ENCODE data around the gene TMEM82. TPM values are rescaled to one million over a fixed set of nuclear protein-coding genes. Genes with fewer than 3 reads are reported as not detected.

TMEM82 gene
- total RNA-seq, 1 experiment from 2014 or later: not detected

GRCh38 chr1:15770313-15770962 lies 28.1 kb downstream of the TMEM82 start:
- Histone ChIP-seq H2AFZ (ENCODE audit: low read length) (no peak overlapping the region), H3K9ac (ENCODE audit: low read length) (no peak overlapping the region), H3K36me3 (ENCODE audit: insufficient read depth, low read length) (no peaks in the 10 kb centered on the region), H3K4me1 (ENCODE audit: low read length) (peaks cover 7% of the 10 kb centered on the region), H3K4me2 (ENCODE audit: low read depth, low read length, poor library complexity, severe bottlenecking) (no peak overlapping the region), H4K20me1 (ENCODE audit: insufficient read depth, low read depth, low read length) (no peaks in the 10 kb centered on the region), H3K27ac (ENCODE audit: low read length) (no peak overlapping the region), H3K9me2 (replicated peaks; ENCODE audit: insufficient read depth, low read length) (no peaks in the 10 kb centered on the region), H3K9me3 (ENCODE audit: low read length) (no peaks in the 10 kb centered on the region), H3K27me3 (ENCODE audit: low read length) (no peaks in the 10 kb centered on the region), H3K79me2 (ENCODE audit: low read length) (no peaks in the 10 kb centered on the region), H3K4me3 (ENCODE audit: low read length) (no peak overlapping the region)
- DNase-seq: peak; percentile 21

DNA sequence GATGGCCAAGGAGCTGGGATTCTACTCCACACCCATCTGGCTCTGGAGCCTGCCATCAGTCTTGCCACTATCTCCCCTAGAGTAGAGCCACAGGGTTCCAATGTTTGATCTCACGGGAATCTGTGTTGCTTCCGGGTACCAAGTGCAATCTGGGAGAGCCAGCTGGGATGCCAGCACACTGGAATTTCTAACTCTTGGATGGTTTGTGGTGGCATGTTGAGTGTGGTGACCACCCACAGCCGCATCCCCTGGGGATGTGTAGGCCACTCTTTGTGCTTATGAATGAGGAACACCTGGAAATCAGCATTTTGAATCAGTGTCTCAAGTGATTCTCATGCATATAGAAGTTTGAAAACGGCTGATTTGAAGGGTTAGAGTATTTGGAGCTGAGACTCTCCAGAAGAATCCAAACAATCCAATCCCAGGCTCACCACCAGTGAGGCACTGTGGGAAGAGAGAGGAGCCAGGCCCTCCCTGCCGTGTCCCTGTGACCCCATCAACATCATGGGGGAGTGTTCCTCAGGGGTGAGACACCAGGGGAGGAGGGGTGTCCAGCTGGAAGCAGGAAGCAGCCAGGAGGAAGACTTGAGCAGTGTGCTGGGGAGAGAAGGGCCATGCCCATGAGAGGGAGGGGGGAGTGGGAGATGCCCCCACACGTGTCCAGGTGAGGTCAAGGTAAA lies 29.7 kb downstream of the TMEM82 start:
- no peak overlapping the region for H3K27ac ChIP-seq (ENCODE audit: low read length)
- no peaks in the 10 kb centered on the region for H3K4me1 ChIP-seq (ENCODE audit: low read length)
- no peak overlapping the region for H3K4me2 ChIP-seq (ENCODE audit: low read depth, low read length, poor library complexity, severe bottlenecking)
- no peaks in the 10 kb centered on the region for H3K79me2 ChIP-seq (ENCODE audit: low read length)
- no peak overlapping the region for H3K9ac ChIP-seq (ENCODE audit: low read length)
- H3K36me3 ChIP-seq (ENCODE audit: insufficient read depth, low read length): no peaks in the 10 kb centered on the region
- no peak overlapping the region for H2AFZ ChIP-seq (ENCODE audit: low read length)
- DNase-seq: peak; percentile 33
- no peaks in the 10 kb centered on the region for H4K20me1 ChIP-seq (ENCODE audit: insufficient read depth, low read depth, low read length)
- H3K4me3 ChIP-seq (ENCODE audit: low read length): no peak overlapping the region
- H3K9me3 ChIP-seq (ENCODE audit: low read length): no peaks in the 10 kb centered on the region
- H3K9me2 ChIP-seq (replicated peaks; ENCODE audit: insufficient read depth, low read length): no peaks in the 10 kb centered on the region
- H3K27me3 ChIP-seq (ENCODE audit: low read length): no peaks in the 10 kb centered on the region

DNA sequence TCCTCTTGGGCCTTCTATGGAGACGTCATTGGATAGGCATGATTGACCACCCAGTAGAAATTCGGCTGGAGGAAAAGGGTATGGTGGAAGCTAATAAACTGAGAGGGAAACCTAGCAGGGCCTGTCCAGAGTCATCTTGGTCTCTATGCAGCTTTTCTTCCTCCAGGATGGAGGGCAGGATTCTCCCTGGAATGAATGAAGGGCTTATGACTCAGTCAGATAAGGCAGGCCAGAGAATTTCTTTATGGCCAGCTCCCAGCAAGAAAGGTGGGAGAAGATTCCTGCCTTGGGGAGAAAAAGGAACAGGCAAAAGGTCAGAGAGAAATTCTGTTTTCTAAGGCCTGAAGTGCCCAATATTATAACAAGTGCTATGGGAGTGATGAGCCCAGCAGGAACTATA lies 33.4 kb downstream of the TMEM82 start:
- H2AFZ ChIP-seq (ENCODE audit: low read length): no peak overlapping the region
- no peak overlapping the region for H3K4me3 ChIP-seq (ENCODE audit: low read length)
- no peaks in the 10 kb centered on the region for H3K27me3 ChIP-seq (ENCODE audit: low read length)
- no peaks in the 10 kb centered on the region for H3K79me2 ChIP-seq (ENCODE audit: low read length)
- no peaks in the 10 kb centered on the region for H4K20me1 ChIP-seq (ENCODE audit: insufficient read depth, low read depth, low read length)
- H3K36me3 ChIP-seq (ENCODE audit: insufficient read depth, low read length): no peaks in the 10 kb centered on the region
- no peaks in the 10 kb centered on the region for H3K9me3 ChIP-seq (ENCODE audit: low read length)
- no peak overlapping the region for H3K27ac ChIP-seq (ENCODE audit: low read length)
- peak; percentile 23 for DNase-seq
- no peaks in the 10 kb centered on the region for H3K9me2 ChIP-seq (replicated peaks; ENCODE audit: insufficient read depth, low read length)
- no peaks in the 10 kb centered on the region for H3K4me1 ChIP-seq (ENCODE audit: low read length)
- H3K4me2 ChIP-seq (ENCODE audit: low read depth, low read length, poor library complexity, severe bottlenecking): no peak overlapping the region
- H3K9ac ChIP-seq (ENCODE audit: low read length): no peak overlapping the region

DNA sequence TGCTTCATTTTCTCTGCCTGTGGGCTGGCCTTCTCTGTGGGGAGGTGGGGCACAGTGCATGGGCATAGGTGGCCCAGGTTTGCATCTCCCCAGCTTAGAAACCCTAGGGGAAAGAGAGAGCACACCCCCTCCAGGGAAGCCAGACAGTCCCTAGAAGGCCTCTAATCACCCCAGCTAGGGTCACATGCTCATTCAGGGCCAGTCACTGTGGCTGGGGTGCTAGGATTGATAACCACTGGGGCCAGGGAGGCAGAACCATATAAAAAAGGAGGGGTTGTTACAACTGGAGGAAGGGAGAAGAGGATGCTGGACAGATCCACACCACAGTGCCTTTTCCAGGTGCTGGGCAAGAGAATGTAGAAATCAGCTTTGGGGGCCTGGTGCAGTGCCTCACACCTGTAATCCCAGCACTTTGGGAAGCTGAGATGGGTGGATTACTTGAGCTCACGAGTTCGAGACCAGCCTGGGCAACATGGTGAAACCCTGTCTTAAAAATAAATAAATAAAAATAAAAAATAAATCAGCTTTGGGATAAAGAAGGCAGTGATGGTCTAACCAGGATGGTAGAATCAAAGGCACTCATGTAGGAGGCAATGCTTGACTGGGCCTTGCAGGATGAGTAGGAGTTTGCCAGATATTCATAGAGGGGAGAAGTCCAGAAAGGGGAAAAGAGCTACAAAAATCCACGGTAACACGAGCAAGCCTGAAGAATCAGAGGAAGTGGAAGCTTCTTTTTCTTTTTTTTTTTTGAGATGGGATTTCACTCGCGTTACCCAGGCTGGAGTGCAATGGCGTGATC lies 35.8 kb downstream of the TMEM82 start:
- H3K4me1 ChIP-seq (ENCODE audit: low read length): no peaks in the 10 kb centered on the region
- no peaks in the 10 kb centered on the region for H3K36me3 ChIP-seq (ENCODE audit: insufficient read depth, low read length)
- H3K9me2 ChIP-seq (replicated peaks; ENCODE audit: insufficient read depth, low read length): no peaks in the 10 kb centered on the region
- H3K27ac ChIP-seq (ENCODE audit: low read length): no peak overlapping the region
- H3K4me3 ChIP-seq (ENCODE audit: low read length): no peak overlapping the region
- H3K79me2 ChIP-seq (ENCODE audit: low read length): no peaks in the 10 kb centered on the region
- DNase-seq: peak; percentile 37
- H3K9ac ChIP-seq (ENCODE audit: low read length): no peak overlapping the region
- no peaks in the 10 kb centered on the region for H3K27me3 ChIP-seq (ENCODE audit: low read length)
- H3K4me2 ChIP-seq (ENCODE audit: low read depth, low read length, poor library complexity, severe bottlenecking): no peak overlapping the region
- H4K20me1 ChIP-seq (ENCODE audit: insufficient read depth, low read depth, low read length): no peaks in the 10 kb centered on the region
- no peak overlapping the region for H2AFZ ChIP-seq (ENCODE audit: low read length)
- H3K9me3 ChIP-seq (ENCODE audit: low read length): no peaks in the 10 kb centered on the region

DNA sequence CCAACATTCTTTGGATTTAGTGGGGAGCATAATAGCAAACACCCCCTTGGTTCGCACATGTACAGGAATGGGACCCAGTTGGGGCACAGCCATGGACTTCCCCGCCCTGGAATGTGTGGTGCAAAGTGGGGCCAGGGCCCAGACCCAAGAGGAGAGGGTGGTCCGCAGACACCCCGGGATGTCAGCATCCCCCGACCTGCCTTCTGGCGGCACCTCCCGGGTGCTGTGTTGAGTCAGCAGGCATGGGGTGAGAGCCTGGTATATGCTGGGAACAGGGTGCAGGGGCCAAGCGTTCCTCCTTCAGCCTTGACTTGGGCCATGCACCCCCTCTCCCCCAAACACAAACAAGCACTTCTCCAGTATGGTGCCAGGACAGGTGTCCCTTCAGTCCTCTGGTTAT lies 43.4 kb downstream of the TMEM82 start:
- no peaks in the 10 kb centered on the region for H3K36me3 ChIP-seq (ENCODE audit: insufficient read depth, low read length)
- no peaks in the 10 kb centered on the region for H3K9me3 ChIP-seq (ENCODE audit: low read length)
- no peak overlapping the region for H3K9ac ChIP-seq (ENCODE audit: low read length)
- H3K27ac ChIP-seq (ENCODE audit: low read length): no peak overlapping the region
- no peak overlapping the region for H3K4me3 ChIP-seq (ENCODE audit: low read length)
- H3K79me2 ChIP-seq (ENCODE audit: low read length): no peaks in the 10 kb centered on the region
- H3K4me1 ChIP-seq (ENCODE audit: low read length): peaks cover 5% of the 10 kb centered on the region; the same call in 1 of the 2 replicates
- peak; percentile 21 for DNase-seq
- no peaks in the 10 kb centered on the region for H3K9me2 ChIP-seq (replicated peaks; ENCODE audit: insufficient read depth, low read length)
- no peak overlapping the region for H3K4me2 ChIP-seq (ENCODE audit: low read depth, low read length, poor library complexity, severe bottlenecking)
- no peaks in the 10 kb centered on the region for H4K20me1 ChIP-seq (ENCODE audit: insufficient read depth, low read depth, low read length)
- no peaks in the 10 kb centered on the region for H3K27me3 ChIP-seq (ENCODE audit: low read length)
- no peak overlapping the region for H2AFZ ChIP-seq (ENCODE audit: low read length)

GRCh38 chr1:15786581-15786980 lies 44.3 kb downstream of the TMEM82 start:
- H2AFZ ChIP-seq (ENCODE audit: low read length): no peak overlapping the region
- no peaks in the 10 kb centered on the region for H3K79me2 ChIP-seq (ENCODE audit: low read length)
- H3K9me3 ChIP-seq (ENCODE audit: low read length): no peaks in the 10 kb centered on the region
- DNase-seq: no peak
- no peak overlapping the region for H3K4me3 ChIP-seq (ENCODE audit: low read length)
- no peaks in the 10 kb centered on the region for H4K20me1 ChIP-seq (ENCODE audit: insufficient read depth, low read depth, low read length)
- H3K4me1 ChIP-seq (ENCODE audit: low read length): peaks cover 5% of the 10 kb centered on the region; the same call in 1 of the 2 replicates
- H3K4me2 ChIP-seq (ENCODE audit: low read depth, low read length, poor library complexity, severe bottlenecking): no peak overlapping the region
- no peaks in the 10 kb centered on the region for H3K36me3 ChIP-seq (ENCODE audit: insufficient read depth, low read length)
- H3K9me2 ChIP-seq (replicated peaks; ENCODE audit: insufficient read depth, low read length): no peaks in the 10 kb centered on the region
- H3K27me3 ChIP-seq (ENCODE audit: low read length): no peaks in the 10 kb centered on the region
- no peak overlapping the region for H3K9ac ChIP-seq (ENCODE audit: low read length)
- no peak overlapping the region for H3K27ac ChIP-seq (ENCODE audit: low read length)

GRCh38 chr1:15788624-15789301 lies 46.5 kb downstream of the TMEM82 start:
- Histone ChIP-seq H3K79me2 (ENCODE audit: low read length) (no peaks in the 10 kb centered on the region), H3K27ac (ENCODE audit: low read length) (no peak overlapping the region), H2AFZ (ENCODE audit: low read length) (no peak overlapping the region), H3K9me3 (ENCODE audit: low read length) (no peaks in the 10 kb centered on the region), H3K4me2 (ENCODE audit: low read depth, low read length, poor library complexity, severe bottlenecking) (no peak overlapping the region), H3K4me1 (ENCODE audit: low read length) (peaks cover 5% of the 10 kb centered on the region; the same call in 1 of the 2 replicates), H3K36me3 (ENCODE audit: insufficient read depth, low read length) (no peaks in the 10 kb centered on the region), H3K9ac (ENCODE audit: low read length) (no peak overlapping the region), H3K4me3 (ENCODE audit: low read length) (no peak overlapping the region), H3K27me3 (ENCODE audit: low read length) (no peaks in the 10 kb centered on the region), H4K20me1 (ENCODE audit: insufficient read depth, low read depth, low read length) (no peaks in the 10 kb centered on the region), H3K9me2 (replicated peaks; ENCODE audit: insufficient read depth, low read length) (no peaks in the 10 kb centered on the region)
- peak; percentile 46 for DNase-seq

DNA sequence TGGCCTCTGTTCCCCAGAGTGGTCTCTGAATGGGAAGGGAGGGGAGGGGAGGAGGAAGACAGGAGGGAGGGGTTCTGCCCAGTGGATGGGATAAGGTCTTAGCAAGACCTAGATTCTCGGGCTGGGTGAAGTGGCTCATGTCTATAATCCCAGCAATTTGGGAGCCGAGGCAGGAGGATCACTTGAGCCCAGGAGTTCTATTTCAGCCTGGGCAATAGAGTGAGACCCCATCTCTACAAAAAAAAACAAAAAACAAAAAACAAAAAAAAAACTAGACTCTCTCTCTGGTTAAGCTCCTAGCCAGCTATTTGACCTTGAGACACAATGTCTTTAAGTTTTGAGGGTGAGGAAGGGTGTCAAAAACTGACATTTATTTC lies 53.8 kb downstream of the TMEM82 start:
- no peaks in the 10 kb centered on the region for H3K9me3 ChIP-seq (ENCODE audit: low read length)
- no peaks in the 10 kb centered on the region for H4K20me1 ChIP-seq (ENCODE audit: insufficient read depth, low read depth, low read length)
- H3K9me2 ChIP-seq (replicated peaks; ENCODE audit: insufficient read depth, low read length): no peaks in the 10 kb centered on the region
- no peak overlapping the region for H3K27ac ChIP-seq (ENCODE audit: low read length)
- DNase-seq: no peak
- H3K4me2 ChIP-seq (ENCODE audit: low read depth, low read length, poor library complexity, severe bottlenecking): no peak overlapping the region
- H3K27me3 ChIP-seq (ENCODE audit: low read length): no peaks in the 10 kb centered on the region
- H3K4me1 ChIP-seq (ENCODE audit: low read length): no peaks in the 10 kb centered on the region
- no peak overlapping the region for H3K4me3 ChIP-seq (ENCODE audit: low read length)
- H3K9ac ChIP-seq (ENCODE audit: low read length): no peak overlapping the region
- H2AFZ ChIP-seq (ENCODE audit: low read length): no peak overlapping the region
- no peaks in the 10 kb centered on the region for H3K79me2 ChIP-seq (ENCODE audit: low read length)
- H3K36me3 ChIP-seq (ENCODE audit: insufficient read depth, low read length): no peaks in the 10 kb centered on the region
